ENCODE results near the gene ZDHHC13.
"Not testable (repeated sequence)": the region's sequence is repeated elsewhere in the genome, so short reads cannot be mapped to it uniquely, and the experiment has no call there.

The ZDHHC13 gene

DNA sequence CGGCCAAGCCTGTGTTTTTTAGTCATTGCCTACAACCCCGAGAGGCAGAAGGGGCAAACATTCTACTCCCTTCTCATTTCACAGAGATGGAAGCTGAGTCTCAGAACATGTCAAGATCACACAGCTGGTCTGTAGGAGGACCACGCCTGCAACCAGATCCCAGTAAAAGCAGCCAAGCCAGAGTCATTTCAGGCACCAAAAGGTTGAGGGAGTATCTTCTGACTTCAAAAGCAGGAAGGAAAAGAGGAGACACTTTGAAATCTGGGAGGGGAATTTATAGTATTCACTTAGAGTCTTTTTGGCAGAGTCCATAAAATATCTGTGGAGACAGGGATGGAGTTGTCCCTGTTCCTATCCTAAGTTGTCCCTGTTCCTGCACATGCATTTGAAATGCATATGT is 17.9 kb upstream of the ZDHHC13 start:
- DNase-seq (ENCODE audit: low read depth in 2 of 2): no peak

DNA sequence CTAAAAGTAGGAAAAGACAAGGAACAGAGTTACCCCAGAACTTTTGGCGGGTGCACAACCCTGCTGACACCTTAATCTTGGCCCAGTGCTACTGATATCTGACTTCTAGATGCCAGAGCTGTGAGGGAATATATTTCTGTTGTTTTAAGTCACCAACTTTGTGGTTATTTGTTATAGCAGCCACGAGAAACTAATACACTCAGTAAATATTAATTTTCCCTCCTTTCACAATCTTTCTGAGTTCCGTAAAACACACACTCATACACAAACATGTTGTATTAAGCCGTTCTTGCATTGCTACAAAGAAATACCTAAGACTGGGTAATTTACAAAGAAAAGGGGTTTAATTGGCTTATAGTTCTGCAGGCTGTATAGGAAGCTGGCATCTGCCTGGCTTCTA is 16.1 kb upstream of the ZDHHC13 start:
- no peak for DNase-seq (ENCODE audit: low read depth in 2 of 2)

DNA sequence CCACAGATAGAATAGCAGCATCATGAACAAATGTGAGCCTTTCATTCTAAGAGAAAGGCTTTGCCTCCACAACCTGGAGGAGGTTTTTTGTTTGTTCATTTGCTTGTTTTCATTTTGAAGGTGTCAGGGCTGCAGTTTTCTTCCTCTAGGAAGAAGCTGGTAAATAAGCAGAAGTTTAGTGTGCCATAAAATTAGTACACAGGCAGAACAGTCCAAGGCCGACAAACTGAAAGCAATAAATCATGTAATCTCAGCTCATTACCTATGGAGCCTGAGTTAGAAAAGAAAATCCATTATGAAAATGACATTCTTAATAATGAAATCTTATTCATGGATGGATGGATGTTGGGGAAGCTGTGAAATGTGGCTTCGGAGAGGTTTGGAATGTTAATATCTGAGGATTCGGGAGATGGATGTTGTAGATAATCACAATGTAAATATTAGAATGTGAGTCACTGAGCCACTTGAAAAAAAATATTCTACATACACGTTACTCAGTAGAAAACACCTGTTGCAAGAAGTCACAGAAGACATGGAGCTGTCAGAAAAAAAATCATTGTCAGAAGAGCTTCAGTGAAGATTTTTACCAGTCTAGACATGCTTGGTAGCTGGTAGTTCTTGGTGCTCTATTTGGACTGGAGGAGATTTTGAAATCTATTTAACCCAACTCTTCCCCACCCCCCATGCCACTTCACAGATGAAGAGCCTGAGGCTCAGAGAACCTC is 15.0 kb upstream of the ZDHHC13 start:
- DNase-seq (ENCODE audit: low read depth in 2 of 2): no peak

DNA sequence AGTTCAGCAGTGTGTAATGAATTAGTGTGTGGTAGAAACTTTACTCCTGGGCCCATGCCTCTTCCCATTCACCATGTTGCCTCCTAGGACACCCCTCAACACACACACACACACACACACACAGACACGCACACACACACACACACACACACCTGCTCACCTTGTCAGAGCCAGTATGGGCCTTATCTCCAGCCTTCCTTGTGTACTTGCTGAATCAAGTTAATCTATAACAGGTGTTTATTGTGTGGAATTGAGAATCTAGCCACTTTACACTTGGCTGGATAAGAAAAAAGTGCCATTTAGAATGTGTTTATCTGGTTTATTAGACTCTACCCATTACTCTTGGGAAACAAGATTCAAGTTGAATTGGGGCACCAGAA is 14.5 kb upstream of the ZDHHC13 start:
- no peak for DNase-seq (ENCODE audit: low read depth in 2 of 2)

DNA sequence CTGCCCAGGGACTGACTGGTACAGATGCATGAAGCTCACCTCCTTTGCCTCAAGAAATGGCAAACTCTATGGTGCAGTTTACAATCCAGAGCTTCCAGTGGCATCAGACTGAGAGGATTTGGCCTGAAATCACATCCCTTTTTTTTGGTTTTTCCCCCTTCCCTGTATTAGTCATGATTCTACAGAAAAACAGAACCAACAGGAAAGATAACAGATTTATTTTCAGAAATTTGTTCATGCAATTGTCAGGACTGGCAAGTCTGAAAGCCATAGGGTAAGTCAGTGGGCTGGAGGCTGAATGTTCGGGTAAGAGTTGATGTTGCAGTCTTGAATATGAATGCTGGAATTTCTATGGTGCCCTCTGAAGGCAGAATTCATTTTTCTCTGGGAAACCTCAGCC is 12.0 kb upstream of the ZDHHC13 start:
- no peak for DNase-seq (ENCODE audit: low read depth in 2 of 2)

DNA sequence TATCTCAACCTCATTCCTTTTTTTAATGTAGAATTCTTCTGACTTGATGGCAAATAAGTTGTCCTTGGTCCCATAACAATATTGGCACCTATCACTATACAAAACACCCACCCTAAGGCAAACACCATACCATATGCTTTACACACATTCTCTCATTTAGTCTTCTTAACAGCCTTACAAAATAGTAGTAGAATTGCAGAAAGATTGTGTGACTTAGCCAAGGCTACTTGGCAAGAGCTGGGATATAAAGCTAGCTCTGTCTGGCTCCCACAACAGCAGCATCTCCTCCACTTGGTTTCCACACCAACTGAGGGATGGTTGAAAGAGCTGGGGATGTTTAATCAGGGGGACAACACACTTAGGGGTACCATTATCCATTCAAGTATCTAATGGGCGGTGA is 9.8 kb upstream of the ZDHHC13 start:
- DNase-seq (ENCODE audit: low read depth in 2 of 2): no peak

DNA sequence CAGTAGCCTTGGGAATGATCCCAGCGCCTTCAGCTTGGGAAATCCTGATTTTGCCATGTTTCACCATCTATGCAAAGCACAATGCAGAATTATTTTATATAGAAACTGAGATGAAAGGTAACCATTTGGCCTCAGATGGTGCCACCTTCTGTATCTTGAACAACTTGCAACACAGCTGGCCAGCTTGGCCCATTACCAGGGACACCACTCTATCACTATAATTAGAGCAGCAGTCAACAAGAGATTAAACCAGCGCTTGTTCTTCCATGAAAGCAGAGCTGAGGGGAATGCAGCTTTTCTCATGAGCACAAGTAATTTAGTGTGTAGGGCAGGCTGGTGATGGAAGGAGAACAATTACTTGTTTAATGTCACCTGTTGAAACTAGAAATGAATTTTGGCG is 6.7 kb upstream of the ZDHHC13 start:
- no peak for DNase-seq (ENCODE audit: low read depth in 2 of 2)

DNA sequence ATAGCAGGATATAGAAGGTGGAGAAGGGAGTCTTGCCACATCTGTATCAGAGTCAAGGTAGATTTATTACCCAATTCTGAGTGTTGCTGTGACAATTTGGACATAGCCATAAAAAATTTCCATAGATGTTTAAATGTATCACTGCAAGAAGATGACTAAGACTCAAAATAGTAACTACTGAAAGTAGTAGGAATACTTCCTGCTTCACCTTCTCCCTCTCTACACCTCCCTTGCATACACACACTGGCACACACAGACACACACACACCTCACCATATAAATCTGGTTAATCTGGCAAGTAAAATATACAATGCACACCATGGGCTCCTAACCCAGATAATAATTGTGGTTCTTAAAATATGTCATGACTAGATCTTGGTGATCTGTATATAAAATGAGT is 5.2 kb upstream of the ZDHHC13 start:
- no peak for DNase-seq (ENCODE audit: low read depth in 2 of 2)

DNA sequence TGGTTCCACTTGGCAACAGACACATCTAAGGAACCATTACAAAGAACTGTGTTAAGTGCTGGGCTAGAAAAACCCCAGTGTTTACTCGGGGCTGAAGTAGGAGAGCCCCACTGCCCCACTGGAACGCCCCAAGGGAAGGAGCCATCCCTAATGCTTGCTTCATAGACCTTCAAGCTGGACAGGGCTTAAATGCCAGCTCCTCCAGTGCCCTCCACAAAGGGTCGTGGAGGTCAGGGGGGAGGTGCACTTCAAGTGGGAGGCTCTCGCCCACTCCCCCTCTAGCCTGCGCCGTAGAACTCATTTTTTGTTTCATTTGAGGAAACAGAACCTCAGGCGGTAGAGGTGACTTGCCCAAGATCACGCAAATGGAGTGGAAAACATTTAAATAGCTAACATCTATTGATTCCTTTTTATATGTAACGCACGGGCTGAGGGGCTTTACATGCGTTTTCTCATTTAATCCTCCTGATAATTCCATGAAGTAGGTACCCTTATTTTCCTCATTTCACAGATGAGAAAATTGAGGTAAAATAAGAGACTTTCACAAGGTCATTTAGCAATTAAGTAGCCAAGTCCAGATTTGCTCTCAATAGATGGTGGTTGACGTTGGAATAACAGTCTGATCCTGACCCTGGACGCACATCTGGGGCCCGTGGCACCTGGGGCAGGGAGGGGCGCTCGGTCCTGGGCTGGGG is 545 bp upstream of the ZDHHC13 start:
- DNase-seq (ENCODE audit: low read depth in 2 of 2): no peak

DNA sequence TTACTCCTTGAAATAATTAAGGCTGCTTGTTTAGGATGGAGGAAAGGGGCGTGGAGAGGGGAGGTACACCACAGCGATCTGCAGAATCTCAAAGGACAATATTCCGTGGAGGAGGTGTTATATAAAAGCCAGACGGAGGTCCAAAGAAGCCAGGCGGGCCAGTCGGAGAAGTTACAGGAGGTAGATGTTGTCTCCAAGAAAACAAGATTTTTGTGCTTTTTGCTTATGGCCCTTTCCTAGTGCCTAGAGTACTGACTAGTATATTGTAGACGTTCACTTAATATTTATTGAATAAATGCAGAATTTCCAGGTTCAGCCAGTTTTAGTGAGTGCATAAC is 761 bp downstream of the ZDHHC13 start:
- no peak for DNase-seq (ENCODE audit: low read depth in 2 of 2)

DNA sequence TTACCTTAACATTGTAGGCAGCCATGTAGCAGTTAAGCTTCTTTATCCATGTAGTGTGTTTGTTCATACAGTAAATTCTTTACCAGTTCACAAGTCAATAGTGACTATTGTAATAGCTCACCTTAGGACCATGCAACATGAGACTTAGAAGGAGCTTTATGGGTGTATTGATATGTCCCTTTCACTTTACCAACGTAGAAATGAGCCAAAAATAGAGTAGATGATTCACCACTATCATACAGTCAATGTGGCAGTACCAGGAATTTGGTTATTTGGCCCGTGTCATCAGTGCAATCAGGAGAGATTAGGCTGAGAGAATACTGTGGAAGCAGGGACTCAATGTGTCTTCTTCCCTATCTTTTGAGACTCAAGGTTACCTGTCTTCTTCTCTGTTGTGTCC is 4.7 kb downstream of the ZDHHC13 start:
- DNase-seq (ENCODE audit: low read depth in 2 of 2): no peak

DNA sequence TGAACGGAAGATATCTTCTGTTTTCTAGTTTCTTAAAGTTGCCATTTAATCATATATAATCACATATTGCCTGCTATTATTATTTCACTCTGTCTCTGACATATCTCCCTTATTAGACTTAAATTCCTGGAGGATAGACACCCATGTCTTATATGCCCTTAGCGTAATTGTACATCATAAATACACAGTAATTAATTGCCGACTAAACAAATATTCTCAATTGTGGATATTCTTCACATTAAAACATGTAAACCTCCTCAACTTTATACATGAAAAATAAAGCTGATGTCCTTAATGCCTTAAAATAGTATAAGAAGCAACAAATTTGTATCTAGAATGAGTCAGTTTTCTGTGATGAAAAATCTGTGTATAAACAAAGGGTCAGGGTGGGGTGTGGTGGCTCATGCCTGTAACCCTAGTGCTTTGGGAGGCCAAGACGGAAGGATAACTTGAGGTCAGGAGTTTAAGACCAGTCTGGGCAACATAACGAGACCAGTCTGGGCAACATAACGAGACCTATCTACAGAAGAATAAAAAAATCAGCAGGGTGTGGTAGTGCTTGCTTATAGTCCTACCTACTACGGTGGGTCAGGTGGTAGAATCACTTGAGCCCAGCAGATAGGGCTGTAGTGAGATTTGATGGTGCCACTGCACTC is 6.1 kb downstream of the ZDHHC13 start:
- DNase-seq (ENCODE audit: low read depth in 2 of 2): no peak

DNA sequence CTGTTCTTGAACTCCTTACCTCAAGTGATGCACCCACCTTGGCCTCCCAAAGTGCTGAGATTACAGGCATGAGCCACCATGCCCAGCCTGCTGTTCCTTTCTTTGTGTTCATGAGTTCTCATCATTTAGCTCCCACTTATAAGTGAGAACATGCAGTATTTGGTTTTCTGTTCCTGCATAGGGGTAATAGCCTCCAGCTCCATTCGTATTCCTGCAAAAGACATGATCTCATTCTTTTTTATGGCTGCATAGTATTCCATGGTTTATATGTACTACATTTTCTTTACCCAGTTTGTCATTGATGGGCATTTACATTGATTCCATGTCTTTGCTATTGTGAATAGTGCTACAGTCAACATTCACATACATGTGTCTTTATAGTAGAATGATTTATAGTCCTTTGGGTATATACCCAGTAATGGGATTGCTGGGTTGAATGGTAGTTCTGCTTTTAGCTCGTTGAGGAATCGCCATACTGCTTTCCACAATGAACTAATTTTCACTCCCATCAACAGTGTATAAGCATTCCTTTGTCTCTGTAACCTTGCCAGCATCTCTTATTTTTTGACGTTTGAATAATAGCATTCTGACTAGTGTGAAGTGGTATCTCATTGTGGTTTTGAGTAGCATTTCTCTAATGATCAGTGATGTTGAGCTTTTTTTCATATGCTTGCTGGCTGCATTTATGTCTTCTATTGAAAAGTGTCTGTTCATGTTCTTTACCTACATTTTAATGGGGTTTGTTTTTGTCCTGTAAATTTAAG is 9.8 kb downstream of the ZDHHC13 start:
- DNase-seq (ENCODE audit: low read depth in 2 of 2): not testable (repeated sequence)

DNA sequence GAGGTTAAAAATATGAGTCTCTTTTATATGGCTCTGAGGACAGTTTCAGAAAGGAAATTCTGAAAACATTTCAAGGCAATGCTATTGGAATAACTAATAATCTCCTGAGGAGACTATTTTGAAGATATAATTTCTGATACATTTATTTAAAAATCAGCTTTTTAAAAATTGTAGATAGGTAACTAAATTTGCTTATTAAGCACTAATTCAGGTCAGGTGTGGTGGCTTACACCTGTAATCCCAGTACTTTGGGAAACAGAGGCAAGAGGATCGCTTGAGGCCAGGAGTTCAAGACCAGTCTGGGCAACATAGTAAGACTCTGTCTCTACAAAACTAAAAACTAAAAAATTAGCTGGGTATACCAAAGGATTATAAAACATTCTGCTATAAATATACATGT is 17.0 kb downstream of the ZDHHC13 start:
- DNase-seq (ENCODE audit: low read depth in 2 of 2): no peak

DNA sequence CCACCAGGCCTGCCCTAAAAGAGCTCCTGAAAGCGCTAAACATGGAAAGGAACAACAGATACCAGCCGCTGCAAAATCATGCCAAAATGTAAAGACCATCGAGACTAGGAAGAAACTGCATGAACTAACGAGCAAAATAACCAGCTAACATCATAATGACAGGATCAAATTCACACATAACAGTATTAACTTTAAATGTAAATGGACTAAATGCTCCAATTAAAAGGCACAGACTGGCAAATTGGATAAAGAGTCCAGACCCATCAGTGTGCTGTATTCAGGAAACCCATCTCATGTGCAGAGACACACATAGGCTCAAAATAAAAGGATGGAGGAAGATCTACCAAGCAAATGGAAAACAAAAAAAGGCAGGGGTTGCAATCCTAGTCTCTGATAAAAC is 19.9 kb downstream of the ZDHHC13 start:
- not testable (repeated sequence) for DNase-seq (ENCODE audit: low read depth in 2 of 2)

DNA sequence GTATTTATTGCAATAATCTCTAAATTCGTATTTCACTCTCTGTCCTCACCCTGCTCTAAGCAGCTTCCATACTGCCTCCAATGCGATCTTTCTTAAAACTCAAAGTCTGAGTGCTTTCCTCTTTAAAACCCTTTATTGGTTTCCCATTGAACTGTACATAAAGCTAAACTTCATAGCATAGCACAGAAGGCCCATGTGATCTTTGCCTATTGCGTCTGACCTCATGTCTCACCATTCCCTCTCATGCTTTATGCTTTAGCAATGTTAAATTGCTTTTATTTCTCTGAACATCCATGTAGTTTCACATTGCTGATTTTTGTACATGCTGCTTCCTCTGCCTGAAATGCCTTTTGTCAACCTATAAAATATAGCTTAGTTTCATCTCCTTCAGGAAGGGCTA is 28.4 kb downstream of the ZDHHC13 start:
- DNase-seq (ENCODE audit: low read depth in 2 of 2): no peak

DNA sequence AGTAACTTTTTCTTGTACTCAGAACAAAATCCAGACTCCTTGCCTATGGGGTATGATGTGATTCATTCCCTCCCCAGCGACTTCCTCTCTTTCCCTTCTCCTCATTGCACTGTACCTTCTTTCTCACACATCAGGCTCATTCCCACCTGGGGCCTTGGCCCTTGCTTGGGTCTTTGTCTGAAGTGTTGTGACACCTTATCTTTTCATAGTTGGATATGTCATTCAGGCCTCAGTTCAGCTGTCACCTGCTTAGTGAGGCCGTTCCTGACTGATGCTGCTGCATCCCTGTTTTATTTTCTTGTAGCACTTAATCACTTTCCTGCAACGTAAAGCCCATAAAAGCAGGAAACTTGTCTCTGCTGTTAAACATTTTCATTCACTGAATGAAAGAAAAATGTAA is 39.9 kb downstream of the ZDHHC13 start:
- no peak for DNase-seq (ENCODE audit: low read depth in 2 of 2)

DNA sequence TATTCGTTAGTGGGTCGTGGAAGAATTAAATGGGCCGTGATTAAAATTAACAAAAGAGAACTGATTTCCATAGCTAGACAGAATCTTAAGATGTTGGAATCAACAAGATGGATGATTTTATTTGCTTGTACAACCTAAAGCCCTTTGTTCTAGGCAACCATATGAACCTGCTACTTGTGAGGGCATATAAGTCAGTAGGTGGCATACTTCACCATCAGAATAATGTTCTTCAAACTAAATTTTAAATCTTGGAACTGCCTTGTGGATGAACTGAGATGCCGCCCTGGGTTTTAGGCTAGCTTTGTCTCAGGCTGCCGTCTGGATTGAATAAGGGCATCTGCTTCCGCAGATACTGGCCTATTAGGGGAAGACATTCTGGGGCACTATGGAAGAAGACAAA is 43.9 kb downstream of the ZDHHC13 start:
- no peak for DNase-seq (ENCODE audit: low read depth in 2 of 2)

DNA sequence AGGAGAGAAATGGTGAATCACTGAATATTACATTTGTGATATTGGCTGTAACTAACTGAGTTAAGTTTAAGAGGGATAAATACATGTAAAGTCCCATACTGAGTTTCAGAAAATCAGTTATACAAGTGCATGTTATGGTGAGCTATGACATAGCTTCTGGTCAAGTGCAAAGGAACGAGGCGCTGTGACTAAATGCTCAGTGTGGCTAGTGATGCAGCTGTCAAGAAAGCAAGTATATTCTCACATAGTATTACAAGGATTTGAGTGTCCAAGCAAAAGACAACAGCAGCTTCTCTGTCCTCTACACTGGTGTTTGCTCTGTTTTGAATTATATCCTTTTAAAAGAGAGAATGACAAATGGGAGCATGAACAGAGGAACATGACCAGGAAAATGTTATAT is 44.7 kb downstream of the ZDHHC13 start:
- DNase-seq (ENCODE audit: low read depth in 2 of 2): no peak

DNA sequence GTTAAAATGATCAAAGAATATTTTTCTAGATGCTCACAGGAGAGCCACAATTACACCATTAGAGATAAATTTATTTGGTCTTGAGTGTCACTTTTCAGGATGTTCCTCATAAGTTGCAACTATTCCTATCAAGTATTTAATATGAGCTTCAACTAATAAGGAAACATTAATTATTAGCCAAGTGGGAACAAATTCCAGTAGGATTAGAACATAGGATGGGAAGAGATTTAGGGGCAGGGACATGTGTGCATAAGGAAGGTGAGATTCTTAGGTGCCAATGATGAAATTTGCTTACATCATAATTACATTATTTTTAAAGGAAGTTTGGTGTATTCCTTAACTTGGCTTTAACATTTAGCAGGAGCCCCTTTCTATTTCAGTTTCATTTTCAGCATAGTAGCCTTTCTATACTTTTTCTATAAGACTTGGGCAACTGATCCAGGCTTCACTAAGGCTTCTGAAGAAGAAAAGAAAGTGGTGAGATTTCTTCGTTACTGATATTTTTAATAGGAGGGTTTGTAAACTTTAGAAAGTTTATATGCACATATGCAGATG is 46.1 kb downstream of the ZDHHC13 start:
- DNase-seq (ENCODE audit: low read depth in 2 of 2): no peak

DNA sequence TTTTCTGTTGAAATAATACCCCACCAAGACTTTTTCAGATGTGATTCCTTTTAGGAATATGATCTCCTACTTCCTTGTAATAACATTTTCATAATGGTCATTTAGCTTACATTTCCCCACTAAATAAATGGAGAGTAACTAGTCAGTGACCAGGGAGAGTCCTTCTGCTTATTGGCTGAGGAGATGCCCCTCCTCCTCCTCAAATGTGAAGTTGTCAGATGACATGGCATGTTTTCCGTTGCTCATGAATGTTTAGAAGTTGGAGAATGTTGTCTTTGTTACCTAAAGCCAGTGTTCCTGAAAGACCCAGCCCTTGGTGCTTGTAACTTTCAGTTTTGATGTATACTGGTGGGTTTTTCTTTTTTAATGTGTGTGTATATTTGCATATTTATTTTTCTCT is 46.6 kb downstream of the ZDHHC13 start:
- no peak for DNase-seq (ENCODE audit: low read depth in 2 of 2)

DNA sequence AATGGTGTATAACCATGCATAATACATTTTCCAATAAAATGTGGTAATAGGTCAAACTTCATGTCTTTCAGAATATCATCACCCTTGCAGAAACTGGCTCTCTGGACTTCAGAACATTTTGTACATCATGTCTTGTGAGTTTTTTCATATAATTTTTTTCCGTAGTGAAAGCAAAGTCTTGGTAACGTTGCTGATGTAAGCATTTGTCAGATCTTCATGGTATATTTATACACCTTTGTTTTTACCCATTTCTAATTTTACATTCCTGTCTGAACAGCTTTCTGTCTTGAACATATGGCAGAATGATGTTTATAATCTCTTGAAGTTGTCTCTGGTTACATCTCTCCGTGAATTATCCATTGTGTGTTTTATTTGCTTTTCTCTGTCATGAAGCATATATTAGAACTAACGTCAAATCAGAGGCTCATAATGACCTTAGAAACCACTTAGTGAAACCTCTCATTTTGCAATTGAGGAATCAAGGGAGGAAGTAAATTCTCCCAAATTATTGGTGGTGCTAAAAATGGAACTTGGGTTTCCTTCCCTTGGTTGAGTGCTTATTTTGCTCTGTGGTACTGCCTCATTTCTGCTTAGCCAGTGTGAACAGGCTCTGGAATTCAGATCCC is 47.4 kb downstream of the ZDHHC13 start:
- no peak for DNase-seq (ENCODE audit: low read depth in 2 of 2)
